GM23338 (cell line): ENCODE results near the gene CD244. TPM values are rescaled to one million over a fixed set of nuclear protein-coding genes. Genes with fewer than 3 reads are reported as not detected.
A peak's percentile ranks its signal among the peaks of the same experiment; 100 is the strongest.
"Not testable (repeated sequence)": the region's sequence is repeated elsewhere in the genome, so short reads cannot be mapped to it uniquely, and the experiment has no call there.

Experiments used
- ATAC-seq: fragments of 200-7000 bp; cut with Tn5 transposase; 3 replicates; pipeline ENCODE4 v1.9.1; 2020
- DNase-seq: peaks from one replicate; pipeline ENCODE4 v3.0.0-alpha.2; 2015; ENCODE audit warnings: low spot score
- H2AFZ ChIP-seq: fragments of 200-600 bp; sonication (generic); 2 replicates; pipeline ENCODE4 v1.8.0; 2016; ENCODE audit warnings: antibody characterized with exemption, mild to moderate bottlenecking, moderate library complexity
- H3F3A ChIP-seq: fragments of 200-600 bp; sonication (generic); replicated peaks from 2 replicates; pipeline ENCODE4 v1.8.0; 2017; ENCODE audit warnings: antibody characterized with exemption, mixed run types, low read depth
- H3K27ac ChIP-seq: fragments of 200-600 bp; sonication (generic); 2 replicates; pipeline ENCODE4 v1.6.1; 2016; ENCODE audit warnings: low read depth
- H3K27me3 ChIP-seq: fragments of 200-600 bp; sonication (generic); 2 replicates; pipeline ENCODE4 v1.8.0; 2016; ENCODE audit warnings: mild to moderate bottlenecking, mixed run types, moderate library complexity; ENCODE audit not compliant: insufficient read depth
- H3K36me3 ChIP-seq: fragments of 200-600 bp; sonication (generic); 2 replicates; pipeline ENCODE4 v1.8.0; 2016; ENCODE audit warnings: mild to moderate bottlenecking; ENCODE audit not compliant: insufficient read depth
- H3K4me1 ChIP-seq: fragments of 200-600 bp; sonication (generic); 2 replicates; pipeline ENCODE4 v1.8.0; 2016; ENCODE audit warnings: mild to moderate bottlenecking, moderate library complexity; ENCODE audit not compliant: insufficient read depth
- H3K4me2 ChIP-seq: fragments of 200-600 bp; sonication (generic); 2 replicates; pipeline ENCODE4 v1.7.1; 2017; ENCODE audit warnings: mixed run types
- H3K4me3 ChIP-seq: fragments of 200-600 bp; sonication (generic); 2 replicates; pipeline ENCODE4 v1.6.1; 2016; ENCODE audit warnings: mixed run types
- H3K79me2 ChIP-seq: fragments of 200-600 bp; sonication (generic); replicated peaks from 2 replicates; pipeline ENCODE4 v1.8.0; 2017; ENCODE audit warnings: mild to moderate bottlenecking; ENCODE audit not compliant: insufficient read depth
- H3K9me2 ChIP-seq: fragments of 200-600 bp; sonication (generic); 2 replicates; pipeline ENCODE4 v1.8.0; 2017; ENCODE audit not compliant: insufficient read depth
- H4K20me1 ChIP-seq: fragments of 200-600 bp; sonication (generic); replicated peaks from 2 replicates; pipeline ENCODE4 v1.8.0; 2017; ENCODE audit warnings: mild to moderate bottlenecking; ENCODE audit not compliant: insufficient read depth
- H3K27ac Mint-ChIP-seq: 2 replicates; pipeline ENCODE4 v1.8.0; 2020; ENCODE audit warnings: inconsistent platforms, mild to moderate bottlenecking, moderate library complexity, mixed read lengths
- H3K27me3 Mint-ChIP-seq: 3 replicates; pipeline ENCODE4 v1.8.0; 2022; ENCODE audit warnings: low read depth, mild to moderate bottlenecking, moderate library complexity, mixed read lengths, inconsistent platforms; ENCODE audit not compliant: insufficient read depth, poor library complexity
- H3K36me3 Mint-ChIP-seq: 3 replicates; pipeline ENCODE4 v1.8.0; 2021; ENCODE audit warnings: low read depth, mild to moderate bottlenecking, inconsistent platforms, moderate library complexity, mixed read lengths
- H3K4me1 Mint-ChIP-seq: 3 replicates; pipeline ENCODE4 v1.8.0; 2020; ENCODE audit warnings: mild to moderate bottlenecking, inconsistent platforms, mixed read lengths
- H3K4me3 Mint-ChIP-seq: 3 replicates; pipeline ENCODE4 v1.8.0; 2021; ENCODE audit warnings: moderate library complexity, mild to moderate bottlenecking, inconsistent platforms, mixed read lengths
- H3K9me3 Mint-ChIP-seq: 3 replicates; pipeline ENCODE4 v1.8.0; 2020; ENCODE audit warnings: moderate library complexity, mild to moderate bottlenecking, inconsistent platforms, mixed read lengths
- ETS1 ChIP-seq: IDR thresholded peaks from 2 replicates; pipeline ENCODE4 v1.6.1; 2016; ENCODE audit warnings: antibody characterized with exemption
- STAT1 ChIP-seq: IDR thresholded peaks from one replicate; pipeline ENCODE4 v1.6.1; 2016; ENCODE audit warnings: antibody characterized with exemption; ENCODE audit not compliant: unreplicated experiment
- ZNF114 ChIP-seq: fragments of 250-450 bp; sonication (Bioruptor Pico); IDR thresholded peaks from 2 replicates; pipeline ENCODE4 v1.5.0; 2020; ENCODE audit warnings: mild to moderate bottlenecking, moderate library complexity
- ZNF331 ChIP-seq: fragments of 250-450 bp; sonication (Bioruptor Pico); IDR thresholded peaks from 2 replicates; pipeline ENCODE4 v1.5.0; 2020; ENCODE audit warnings: low read depth, mild to moderate bottlenecking, moderate library complexity
- ZNF462 ChIP-seq: fragments of 250-450 bp; sonication (Bioruptor Pico); IDR thresholded peaks from 2 replicates; pipeline ENCODE4 v1.5.0; 2020; ENCODE audit warnings: mild to moderate bottlenecking, moderate library complexity
- polyA plus RNA-seq: library from polyadenylated mRNA; unstranded; fragments of >200 nt; fragmentation: Nextera tagmentation; extraction: Ambion mirVana; gene quantifications from 2 replicates; pipeline ENCODE4 v1.2.1, GENCODE V29; 2016
- total RNA-seq: library from RNA; depleted of rRNA; stranded (reverse); fragments of >200 nt; shearing (Covaris generic); gene quantifications from 2 replicates; pipeline ENCODE4 v1.2.3, GENCODE V29; 2014

The CD244 gene
- total and polyA plus RNA-seq, 2 experiments from 2014 or later, result not detected

GRCh38 chr1:160868141-160868540 is 5.5 kb upstream of the CD244 start (continued):
- no peak for TF ChIP-seq ZNF462 (CRISPR knock-in tag)
- no peak for TF ChIP-seq ZNF114 (CRISPR knock-in tag)
- no peak for TF ChIP-seq ETS1
- no peak for TF ChIP-seq ZNF331
- TF ChIP-seq STAT1, result no peak

GRCh38 chr1:160867651-160868050 is 5.0 kb upstream of the CD244 start:
- H3K4me3 ChIP-seq, H4K20me1 ChIP-seq, H3F3A ChIP-seq, H3K9me3 Mint-ChIP-seq, H3K36me3 Mint-ChIP-seq, H3K27ac Mint-ChIP-seq, H3K4me3 Mint-ChIP-seq, DNase-seq, H3K27me3 Mint-ChIP-seq, H3K9me2 ChIP-seq, H3K27me3 ChIP-seq, H3K36me3 ChIP-seq, H3K79me2 ChIP-seq, ATAC-seq, H3K4me1 ChIP-seq, H3K4me1 Mint-ChIP-seq, H3K4me2 ChIP-seq, H3K27ac ChIP-seq: not testable (repeated sequence)
- peak overlapping the region; percentile 43; the same call in 1 of the 2 replicates for H2AFZ ChIP-seq
